HG02840 (cell line): ENCODE results near the gene CDK15.
"Not testable (repeated sequence)": the region's sequence is repeated elsewhere in the genome, so short reads cannot be mapped to it uniquely, and the experiment has no call there.

Experiments
- ATAC-seq: cut with Tn5 transposase; IDR thresholded peaks from one replicate; pipeline ENCODE4 v1.9.1; 2021; ENCODE audit warnings: mild to moderate bottlenecking, moderate library complexity, moderate number of reproducible peaks; ENCODE audit not compliant: unreplicated experiment, low FRiP score

The CDK15 gene

GRCh38 chr2:201824212-201824611, 17.9 kb downstream of the CDK15 start:
- no peak for ATAC-seq

GRCh38 chr2:201827621-201828020, 21.3 kb downstream of the CDK15 start:
- ATAC-seq = no peak

- ATAC-seq = no peak
Measured at GRCh38 chr2:201828220-201828619, 21.9 kb downstream of the CDK15 start.

DNA sequence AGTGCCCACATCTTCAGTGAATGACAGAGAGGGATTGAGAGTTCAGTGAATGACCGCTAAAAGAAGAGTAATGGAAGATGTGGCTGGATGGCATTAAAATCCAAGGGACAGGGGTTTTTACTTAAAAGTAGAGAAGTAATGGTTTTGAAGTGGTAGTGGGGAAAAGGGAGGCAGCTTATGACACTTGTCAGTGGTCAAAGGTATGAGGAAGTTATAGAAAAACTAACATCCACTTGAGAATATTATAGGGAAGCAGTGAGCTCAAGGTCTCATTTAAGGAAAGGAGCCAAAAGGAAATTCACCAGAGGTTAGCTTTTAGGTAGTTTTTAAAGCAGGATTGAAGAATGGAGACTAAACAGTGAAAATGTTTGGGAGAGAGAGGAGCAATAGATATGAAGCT, 24.3 kb downstream of the CDK15 start:
- no peak for ATAC-seq

- ATAC-seq = no peak
Measured at GRCh38 chr2:201831469-201831868, 25.1 kb downstream of the CDK15 start.

DNA sequence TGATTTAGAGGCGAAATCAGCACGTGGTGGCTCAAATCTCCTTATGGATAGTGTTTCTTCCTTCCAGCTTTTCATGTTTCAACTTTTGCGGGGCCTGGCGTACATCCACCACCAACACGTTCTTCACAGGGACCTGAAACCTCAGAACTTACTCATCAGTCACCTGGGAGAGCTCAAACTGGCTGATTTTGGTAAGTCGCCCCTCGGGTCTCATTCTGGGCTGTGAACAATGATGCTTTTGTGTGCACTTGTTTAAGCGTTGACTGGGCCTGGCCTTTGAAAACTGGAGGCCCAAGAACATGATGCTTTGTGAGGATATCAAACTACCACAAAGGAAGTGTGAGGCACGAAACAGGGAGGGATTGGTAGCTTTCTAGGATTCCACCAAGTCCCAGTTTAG, 27.4 kb downstream of the CDK15 start:
- no peak for ATAC-seq

- ATAC-seq = no peak
Measured at GRCh38 chr2:201835066-201835465, 28.7 kb downstream of the CDK15 start.

DNA sequence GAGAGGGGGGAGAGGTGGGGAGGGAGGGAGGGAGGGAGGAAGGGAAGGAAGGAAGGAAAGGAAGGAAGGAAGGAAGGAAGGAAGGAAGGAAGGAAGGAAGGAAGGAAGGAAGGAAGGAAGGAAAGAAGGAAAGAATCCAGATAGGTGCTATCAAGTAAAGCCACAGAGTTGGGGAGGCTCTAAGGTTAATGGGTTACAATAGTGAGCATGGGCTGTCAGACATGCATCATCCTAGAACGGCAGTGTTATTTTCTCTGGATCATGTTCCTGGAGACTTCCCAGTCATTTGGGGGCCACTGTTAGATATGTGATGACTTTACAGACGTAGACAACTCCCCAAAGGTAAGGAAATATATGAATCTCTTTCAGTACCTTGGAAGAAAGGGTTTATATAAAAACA, 31.1 kb downstream of the CDK15 start:
- no peak for ATAC-seq

- ATAC-seq = no peak
Measured at GRCh38 chr2:201837824-201838431, 31.6 kb downstream of the CDK15 start.

DNA sequence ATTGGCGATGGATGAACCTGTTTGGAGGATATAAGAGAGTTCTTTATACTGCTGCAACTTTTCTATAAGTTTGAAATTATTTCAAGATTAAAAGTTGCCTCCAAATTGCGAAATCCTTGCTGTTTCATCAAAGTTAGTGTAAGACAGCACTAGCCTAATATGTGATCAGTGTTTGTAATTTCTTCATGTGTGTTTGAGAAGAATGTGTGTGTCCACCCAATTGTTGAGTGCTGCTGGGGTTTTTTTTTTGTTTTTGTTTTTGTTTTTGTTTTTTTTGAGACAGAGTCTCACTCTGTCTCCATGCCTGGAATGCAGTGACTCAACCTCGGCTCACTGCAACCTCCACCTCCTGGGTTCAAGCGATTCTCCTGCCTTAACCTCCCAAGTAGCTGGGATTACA, 33.4 kb downstream of the CDK15 start:
- ATAC-seq = no peak

DNA sequence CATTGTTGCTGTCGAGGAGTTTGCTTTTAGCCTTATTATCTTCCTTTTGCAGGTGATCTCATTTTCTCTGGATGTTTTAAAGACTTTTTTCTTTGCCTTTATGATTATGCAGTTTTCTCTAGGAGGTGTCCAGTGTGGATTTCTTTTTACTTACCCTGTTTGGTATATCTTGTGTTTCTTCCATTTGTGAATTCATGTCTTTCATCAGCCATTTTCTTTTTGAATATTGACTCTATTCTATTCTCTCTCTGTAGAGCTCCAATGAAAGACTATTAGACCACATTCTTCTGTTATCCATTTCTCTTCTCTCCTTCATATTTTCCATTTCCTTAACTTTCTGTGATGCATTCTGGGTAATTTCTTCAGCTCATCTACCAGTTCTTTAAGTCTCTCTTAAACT, 34.4 kb downstream of the CDK15 start:
- no peak for ATAC-seq

- ATAC-seq = no peak
Measured at GRCh38 chr2:201842131-201842860, 36.0 kb downstream of the CDK15 start.

GRCh38 chr2:201844922-201845321, 38.6 kb downstream of the CDK15 start:
- ATAC-seq = not testable (repeated sequence)

- no peak for ATAC-seq
Measured at GRCh38 chr2:201847481-201847880, 41.1 kb downstream of the CDK15 start.

- no peak for ATAC-seq
Measured at GRCh38 chr2:201852462-201852861, 46.1 kb downstream of the CDK15 start.

- ATAC-seq = no peak
Measured at GRCh38 chr2:201852878-201853415, 46.6 kb downstream of the CDK15 start.

DNA sequence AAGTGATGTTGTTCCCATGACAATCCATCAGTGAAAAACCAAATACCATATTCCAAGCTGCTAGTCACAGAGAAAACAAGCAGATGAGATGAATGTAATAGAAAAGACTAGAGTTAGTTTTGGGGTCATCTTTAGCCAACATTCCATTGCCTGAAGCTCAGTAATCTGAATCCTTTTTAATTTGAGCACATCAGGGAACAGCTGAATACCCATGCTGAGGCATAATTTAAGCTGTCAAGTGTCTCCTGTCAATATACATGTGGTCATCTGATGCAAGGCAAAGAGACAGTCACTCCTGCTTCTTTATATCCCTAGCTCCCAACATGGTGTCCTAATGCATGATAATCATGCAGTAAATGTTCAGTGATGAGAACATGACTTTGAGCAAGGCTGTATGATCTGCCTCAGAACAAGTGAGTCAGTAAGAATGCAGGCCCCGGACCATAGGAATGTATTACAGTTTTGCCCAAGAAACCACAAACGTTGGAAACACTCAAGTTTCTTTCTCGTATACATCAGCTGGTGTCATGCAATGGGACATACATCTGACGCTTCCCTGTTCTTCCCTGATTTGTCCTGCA, 48.0 kb downstream of the CDK15 start:
- no peak for ATAC-seq

DNA sequence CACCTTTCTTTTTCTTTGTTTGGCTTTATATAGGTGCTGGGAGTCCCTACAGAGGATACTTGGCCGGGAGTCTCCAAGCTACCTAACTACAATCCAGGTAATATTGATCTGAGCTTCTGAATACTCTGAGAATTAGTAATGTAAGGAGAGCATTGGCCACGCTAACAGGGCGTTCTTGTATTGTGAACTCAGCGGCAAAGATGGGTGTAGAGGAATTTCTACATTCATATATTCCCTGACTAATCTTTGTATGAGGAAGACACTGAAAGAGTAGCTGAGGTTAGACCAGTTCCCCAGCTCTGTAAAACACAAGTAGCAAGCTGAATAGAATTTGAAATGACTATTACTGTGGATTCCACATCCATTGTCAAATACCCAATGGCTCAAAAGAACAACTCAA, 48.5 kb downstream of the CDK15 start:
- ATAC-seq = no peak

- ATAC-seq = no peak
Measured at GRCh38 chr2:201855356-201855755, 49.0 kb downstream of the CDK15 start.

DNA sequence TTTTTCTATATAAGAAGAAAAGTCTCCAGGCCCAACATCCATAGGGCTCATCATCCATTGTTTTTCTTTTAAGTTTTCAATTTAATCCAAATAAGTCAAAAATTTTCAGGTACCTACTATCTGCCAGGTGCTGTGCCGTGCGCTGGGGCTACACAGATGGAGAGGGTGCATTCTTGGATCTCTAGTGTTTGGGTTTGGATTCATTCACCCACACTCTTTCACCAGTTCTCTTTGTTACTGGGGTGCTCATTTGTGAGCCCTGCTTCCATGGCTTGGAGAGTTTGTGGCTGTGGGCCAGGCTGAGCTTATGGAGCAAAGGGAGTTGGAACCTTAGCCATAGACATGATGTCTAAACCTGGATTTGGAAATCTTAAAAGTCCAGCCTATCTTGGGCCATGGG, 51.0 kb downstream of the CDK15 start:
- ATAC-seq = no peak

DNA sequence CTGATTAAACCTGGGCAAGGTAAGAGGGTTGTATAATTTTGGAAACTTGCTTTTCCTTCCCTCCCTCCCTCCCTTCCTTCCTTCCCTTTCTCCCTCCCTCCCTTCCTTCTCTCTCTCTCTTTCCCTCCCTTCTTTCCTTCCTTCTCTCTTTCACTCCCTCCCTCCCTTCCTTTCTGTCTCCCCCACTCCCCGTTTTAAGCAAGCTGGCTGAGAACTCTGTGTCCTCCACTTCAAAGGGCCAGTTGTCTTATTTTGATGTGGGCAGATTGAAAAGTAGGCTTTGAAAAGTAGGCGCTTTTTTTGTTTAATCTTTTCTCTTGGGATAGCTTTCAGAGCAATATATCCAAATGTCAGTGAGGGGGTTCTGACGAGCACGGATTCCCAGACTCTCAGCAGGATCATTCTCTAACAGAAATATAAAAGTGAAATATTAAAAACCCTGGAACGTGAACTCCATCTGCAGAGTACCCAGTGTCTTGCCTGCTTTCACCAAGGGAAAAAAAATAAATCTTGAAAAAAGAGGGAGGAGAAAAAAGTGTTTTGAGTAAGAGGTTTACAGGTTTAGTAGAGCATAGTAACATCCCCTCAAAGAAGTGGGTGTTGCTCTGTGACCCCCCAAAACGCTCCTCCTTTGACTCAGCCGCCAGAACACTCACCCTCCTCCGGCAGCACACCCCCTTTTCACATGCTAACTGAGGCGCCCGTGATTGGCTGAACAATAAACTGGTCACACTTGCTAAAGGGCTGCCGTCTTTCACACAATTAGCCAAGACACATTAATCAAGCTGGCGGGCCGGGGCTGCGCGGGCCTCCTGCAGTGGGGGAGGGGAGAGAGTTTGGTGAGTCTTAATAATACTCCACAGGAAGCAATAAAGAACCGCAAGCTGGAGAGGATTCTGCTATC, 52.2 kb downstream of the CDK15 start:
- no peak for ATAC-seq
